PC-9 (cell line): ENCODE data around the gene RALGAPA2. TPM values are rescaled to one million over a fixed set of nuclear protein-coding genes. Genes with fewer than 3 reads are reported as not detected.

ENCODE experiments used
- BruUV-seq: library from RNA; stranded (reverse); fragments of 400-500 nt; replicated peaks from 2 replicates; lab custom pipeline; 2021; lab: Mats Ljungman, UMichigan
- CTCF ChIA-PET: fragments of 300-600 bp; sonication (Branson Sonifier 250); formaldehyde crosslinking; loops from one replicate; lab custom pipeline; 2022; ENCODE audit warnings: antibody characterized with exemption; lab: Charles Lee
- POLR2A ChIA-PET: fragments of 300-600 bp; sonication (Branson Sonifier 250); formaldehyde crosslinking; loops from one replicate; lab custom pipeline; 2022; ENCODE audit warnings: antibody characterized with exemption; ENCODE audit not compliant: unreplicated experiment; lab: Charles Lee
- DNase-seq, 2 experiments: peaks; one replicate each; pipeline versions ENCODE4 v3.0.0 to v3.0.0-alpha.2; 2015 to 2022; ENCODE audit warnings: mixed read lengths in 1 of 2
- H2AFZ ChIP-seq: fragments of 200-600 bp; sonication (generic); 2 replicates; pipeline ENCODE4 v1.8.1; 2017; ENCODE audit warnings: antibody characterized with exemption
- H3F3A ChIP-seq: fragments of 200-600 bp; sonication (generic); 2 replicates; pipeline ENCODE4 v1.8.1; 2017; ENCODE audit warnings: antibody characterized with exemption, mild to moderate bottlenecking, low read depth; ENCODE audit not compliant: insufficient read depth
- H3K27ac ChIP-seq: fragments of 200-600 bp; sonication (generic); 2 replicates; pipeline ENCODE4 v1.6.1; 2016; ENCODE audit warnings: mixed run types
- H3K27me3 ChIP-seq: fragments of 200-600 bp; sonication (generic); 2 replicates; pipeline ENCODE4 v1.6.1; 2016; ENCODE audit warnings: low read depth, mixed run types; ENCODE audit not compliant: insufficient read depth
- H3K36me3 ChIP-seq: fragments of 200-600 bp; sonication (generic); 2 replicates; pipeline ENCODE4 v1.6.1; 2016; ENCODE audit warnings: low read depth, mixed run types
- H3K4me1 ChIP-seq: fragments of 200-600 bp; sonication (generic); replicated peaks from 2 replicates; pipeline ENCODE4 v1.6.1; 2016; ENCODE audit warnings: mixed run types; ENCODE audit not compliant: insufficient read depth
- H3K4me2 ChIP-seq: fragments of 200-600 bp; sonication (generic); 2 replicates; pipeline ENCODE4 v1.6.1; 2017; ENCODE audit warnings: mixed run types
- H3K4me3 ChIP-seq: fragments of 200-600 bp; sonication (generic); 2 replicates; pipeline ENCODE4 v1.6.1; 2016; ENCODE audit warnings: mixed run types
- H3K79me2 ChIP-seq: fragments of 200-600 bp; sonication (generic); 2 replicates; pipeline ENCODE4 v1.6.1; 2017; ENCODE audit warnings: low read depth, mixed run types
- H3K9me2 ChIP-seq: fragments of 200-600 bp; sonication (generic); 2 replicates; pipeline ENCODE4 v1.8.1; 2017; ENCODE audit warnings: mild to moderate bottlenecking; ENCODE audit not compliant: insufficient read depth
- H3K9me3 ChIP-seq: fragments of 200-600 bp; sonication (generic); 2 replicates; pipeline ENCODE4 v1.8.1; 2016; ENCODE audit warnings: low read depth; ENCODE audit not compliant: insufficient read depth
- H4K20me1 ChIP-seq: fragments of 200-600 bp; sonication (generic); 2 replicates; pipeline ENCODE4 v1.8.1; 2017; ENCODE audit not compliant: insufficient read depth
- CTCF ChIP-seq: fragments of 200-600 bp; sonication (generic); conservative IDR thresholded peaks from 2 replicates; pipeline ENCODE4 v1.6.1; 2017; ENCODE audit warnings: mixed run types, antibody characterized with exemption, mild to moderate bottlenecking, moderate library complexity
- EZH2 ChIP-seq: fragments of 200-600 bp; sonication (generic); IDR thresholded peaks from 2 replicates; pipeline ENCODE4 v1.8.0; 2017; ENCODE audit warnings: antibody characterized with exemption, low read depth
- intact Hi-C: fragments of 100-400 bp; cut with micrococcal nuclease; formaldehyde crosslinking; loops from one replicate; pipeline ENCODE4 v1.10.0; 2022; ENCODE audit not compliant: unreplicated experiment
- total RNA-seq: library from RNA; stranded (reverse); gene quantifications from 2 replicates; pipeline ENCODE4 v1.2.3, GENCODE V29; 2021

The RALGAPA2 gene
- total RNA-seq, 1 experiment from 2014 or later, result 28.7 TPM

GRCh38 chr20:20413810-20414281, 298.6 kb downstream of the RALGAPA2 start:
- no peak for TF ChIP-seq CTCF
- no peak for TF ChIP-seq EZH2
- Histone ChIP-seq H3F3A (no peaks in the 10 kb centered on the region), H2AFZ (no peak overlapping the region), H3K4me3 (no peak overlapping the region), H3K9me2 (no peaks in the 10 kb centered on the region), H3K27me3 (no peaks in the 10 kb centered on the region), H3K4me2 (no peak overlapping the region), H3K4me1 (no peaks in the 10 kb centered on the region), H3K9me3 (no peaks in the 10 kb centered on the region), H4K20me1 (no peaks in the 10 kb centered on the region), H3K36me3 (no peaks in the 10 kb centered on the region), H3K27ac (no peak overlapping the region), H3K79me2 (no peaks in the 10 kb centered on the region)
- BruUV-seq, result no TSS peak
- ChIA-PET CTCF (no interaction called here), POLR2A (no interaction called here)
- no peak for DNase-seq
- intact Hi-C loops, result no loop called here

- Histone ChIP-seq H3K4me3 (no peak overlapping the region), H3K4me1 (no peaks in the 10 kb centered on the region), H3K27ac (no peak overlapping the region), H3F3A (no peaks in the 10 kb centered on the region), H2AFZ (no peak overlapping the region), H3K9me2 (no peaks in the 10 kb centered on the region), H3K27me3 (no peaks in the 10 kb centered on the region), H3K36me3 (no peaks in the 10 kb centered on the region), H4K20me1 (no peaks in the 10 kb centered on the region), H3K9me3 (no peaks in the 10 kb centered on the region), H3K79me2 (no peaks in the 10 kb centered on the region), H3K4me2 (no peak overlapping the region)
- intact Hi-C loops, result no loop called here
- TF ChIP-seq CTCF (no peak), EZH2 (no peak)
- CTCF ChIA-PET, result no interaction called here
- no peak for DNase-seq
- BruUV-seq, result no TSS peak
- POLR2A ChIA-PET, result no interaction called here
These were observed 299.7 kb downstream of the RALGAPA2 start for GRCh38 chr20:20412750-20413149.

GRCh38 chr20:20411836-20412235, 300.6 kb downstream of the RALGAPA2 start:
- Histone ChIP-seq H3F3A (no peaks in the 10 kb centered on the region), H3K4me1 (no peaks in the 10 kb centered on the region), H3K9me3 (no peaks in the 10 kb centered on the region), H3K9me2 (no peaks in the 10 kb centered on the region), H3K27me3 (no peaks in the 10 kb centered on the region), H4K20me1 (no peaks in the 10 kb centered on the region), H3K79me2 (no peaks in the 10 kb centered on the region), H3K36me3 (no peaks in the 10 kb centered on the region), H3K4me3 (no peak overlapping the region), H3K27ac (no peak overlapping the region), H3K4me2 (no peak overlapping the region), H2AFZ (no peak overlapping the region)
- no peak for DNase-seq
- no peak for TF ChIP-seq CTCF
- no peak for TF ChIP-seq EZH2
- ChIA-PET CTCF (no interaction called here), POLR2A (no interaction called here)
- intact Hi-C loops, result no loop called here
- no TSS peak for BruUV-seq
